H9 (cell line): ENCODE measurements around the gene ACVR2B. TPM values are rescaled to one million over a fixed set of nuclear protein-coding genes. Genes with fewer than 3 reads are reported as not detected.

ENCODE experiments used
- DNase-seq: peaks from one replicate; pipeline ENCODE4 v3.0.0-alpha.2; 2017
- H2AFZ ChIP-seq: one replicate; pipeline ENCODE4 v1.6.1; 2013; ENCODE audit warnings: mild to moderate bottlenecking, low read length, control low read depth, moderate library complexity
- H2AK5ac ChIP-seq: 2 replicates; pipeline ENCODE4 v1.6.1; 2013; ENCODE audit warnings: low read length, control low read depth, mixed read lengths; ENCODE audit not compliant: insufficient read length
- H2BK120ac ChIP-seq: one replicate; pipeline ENCODE4 v1.6.1; 2013; ENCODE audit warnings: low read depth, mild to moderate bottlenecking, low read length, control low read depth, inconsistent platforms; ENCODE audit not compliant: poor library complexity, severe bottlenecking
- H2BK12ac ChIP-seq: 2 replicates; pipeline ENCODE4 v1.6.1; 2013; ENCODE audit warnings: low read length, control low read depth, mixed read lengths, low read depth; ENCODE audit not compliant: insufficient read length
- H2BK15ac ChIP-seq: 2 replicates; pipeline ENCODE4 v1.6.1; 2013; ENCODE audit warnings: low read depth, low read length, control low read depth
- H2BK20ac ChIP-seq: one replicate; pipeline ENCODE4 v1.6.1; 2013; ENCODE audit warnings: low read depth, mild to moderate bottlenecking, low read length, control low read depth, inconsistent platforms; ENCODE audit not compliant: poor library complexity, severe bottlenecking
- H2BK5ac ChIP-seq: 2 replicates; pipeline ENCODE4 v1.6.1; 2013; ENCODE audit warnings: low read length, control low read depth, mixed read lengths; ENCODE audit not compliant: insufficient read length
- H3K14ac ChIP-seq: 2 replicates; pipeline ENCODE4 v1.6.1; 2013; ENCODE audit warnings: low read length, control low read depth; ENCODE audit not compliant: insufficient read depth
- H3K18ac ChIP-seq: 2 replicates; pipeline ENCODE4 v1.6.1; 2013; ENCODE audit warnings: low read depth, mild to moderate bottlenecking, mixed read lengths, low read length, control low read depth; ENCODE audit not compliant: insufficient read length
- H3K23ac ChIP-seq: 2 replicates; pipeline ENCODE4 v1.6.1; 2013; ENCODE audit warnings: low read length, control low read depth, mixed read lengths, low read depth; ENCODE audit not compliant: insufficient read length
- H3K23me2 ChIP-seq: 2 replicates; pipeline ENCODE4 v1.6.1; 2013; ENCODE audit warnings: low read depth, mild to moderate bottlenecking, mixed read lengths, low read length, control low read depth; ENCODE audit not compliant: insufficient read length, poor library complexity, severe bottlenecking
- H3K27ac ChIP-seq: 2 replicates; pipeline ENCODE4 v1.5.1; 2013; ENCODE audit warnings: low read length, control low read depth, mixed read lengths, low read depth; ENCODE audit not compliant: insufficient read length
- H3K27me3 ChIP-seq: 2 replicates; pipeline ENCODE4 v1.6.1; 2013; ENCODE audit warnings: low read length, control low read depth, inconsistent platforms; ENCODE audit not compliant: insufficient read depth
- H3K4ac ChIP-seq: 2 replicates; pipeline ENCODE4 v1.6.1; 2013; ENCODE audit warnings: low read depth, mild to moderate bottlenecking, control low read depth, inconsistent platforms, low read length, moderate library complexity
- H3K4me1 ChIP-seq: 2 replicates; pipeline ENCODE4 v1.6.1; 2013; ENCODE audit warnings: low read length, control low read depth, inconsistent platforms; ENCODE audit not compliant: insufficient read depth
- H3K4me2 ChIP-seq: 2 replicates; pipeline ENCODE4 v1.6.1; 2013; ENCODE audit warnings: low read length, control low read depth, mixed read lengths; ENCODE audit not compliant: insufficient read length, insufficient read depth
- H3K56ac ChIP-seq: 2 replicates; pipeline ENCODE4 v1.6.1; 2013; ENCODE audit warnings: low read depth, mild to moderate bottlenecking, mixed read lengths, low read length, control low read depth; ENCODE audit not compliant: insufficient read length
- H3K79me1 ChIP-seq: 2 replicates; pipeline ENCODE4 v1.6.1; 2013; ENCODE audit warnings: low read depth, mild to moderate bottlenecking, moderate library complexity, low read length, control low read depth, inconsistent platforms; ENCODE audit not compliant: insufficient read depth, poor library complexity, severe bottlenecking
- H3K79me2 ChIP-seq: 2 replicates; pipeline ENCODE4 v1.6.1; 2013; ENCODE audit warnings: low read length, control low read depth, inconsistent platforms; ENCODE audit not compliant: insufficient read depth
- H3K9ac ChIP-seq: 2 replicates; pipeline ENCODE4 v1.6.1; 2013; ENCODE audit warnings: low read length, control low read depth, mixed read lengths; ENCODE audit not compliant: insufficient read length; ENCODE audit errors: extremely low read depth
- H3K9me3 ChIP-seq: one replicate; pipeline ENCODE4 v1.6.1; 2013; ENCODE audit warnings: low read depth, low read length, inconsistent platforms; ENCODE audit not compliant: control insufficient read depth
- H3T11ph ChIP-seq: one replicate; pipeline ENCODE4 v1.6.1; 2013; ENCODE audit warnings: mild to moderate bottlenecking, low read length, control low read depth, inconsistent platforms
- H4K20me1 ChIP-seq: one replicate; pipeline ENCODE4 v1.6.1; 2013; ENCODE audit not compliant: control insufficient read depth, insufficient read length, insufficient read depth
- H4K5ac ChIP-seq: 2 replicates; pipeline ENCODE4 v1.6.1; 2013; ENCODE audit warnings: low read depth, mild to moderate bottlenecking, mixed read lengths, low read length, control low read depth; ENCODE audit not compliant: insufficient read length
- H4K8ac ChIP-seq: replicated peaks from 2 replicates; pipeline ENCODE4 v1.6.1; 2013; ENCODE audit warnings: low read length, control low read depth, mixed read lengths, low read depth; ENCODE audit not compliant: insufficient read length
- H4K91ac ChIP-seq: 2 replicates; pipeline ENCODE4 v1.6.1; 2013; ENCODE audit warnings: low read depth, mild to moderate bottlenecking, moderate library complexity, mixed read lengths, low read length, control low read depth; ENCODE audit not compliant: insufficient read length
- H3K27ac Mint-ChIP-seq, 3 experiments: 2 replicates in 2 of 3; 3 replicates in 1 of 3; pipeline ENCODE4 v1.8.0; 2020 to 2021; ENCODE audit warnings: mixed read lengths in 3 of 3, mild to moderate bottlenecking in 1 of 3, moderate library complexity in 1 of 3
- H3K27me3 Mint-ChIP-seq: 2 replicates; pipeline ENCODE4 v1.8.0; 2021; ENCODE audit warnings: low read depth, mild to moderate bottlenecking, moderate library complexity, mixed read lengths
- H3K36me3 Mint-ChIP-seq, 3 experiments: 2 replicates in 2 of 3; 3 replicates in 1 of 3; pipeline ENCODE4 v1.8.0; 2020 to 2021; ENCODE audit warnings: low read depth in 3 of 3, mixed read lengths in 3 of 3; ENCODE audit not compliant: insufficient read depth in 1 of 3
- H3K4me1 Mint-ChIP-seq, 2 experiments: 2 replicates each; pipeline ENCODE4 v1.8.0; 2020; ENCODE audit warnings: mixed read lengths in 2 of 2
- H3K4me3 Mint-ChIP-seq, 2 experiments: 2 replicates in 1 of 2; 3 replicates in 1 of 2; pipeline ENCODE4 v1.8.0; 2020 to 2021; ENCODE audit warnings: mild to moderate bottlenecking in 2 of 2, mixed read lengths in 2 of 2, moderate library complexity in 1 of 2
- H3K9me3 Mint-ChIP-seq, 2 experiments: 2 replicates in 1 of 2; 3 replicates in 1 of 2; pipeline ENCODE4 v1.8.0; 2020; ENCODE audit warnings: mild to moderate bottlenecking in 2 of 2, mixed read lengths in 2 of 2, moderate library complexity in 1 of 2
- CTCF ChIP-seq: fragments of 200-600 bp; sonication (generic); conservative IDR thresholded peaks from 3 replicates; pipeline ENCODE4 v1.8.0; 2021; ENCODE audit warnings: antibody characterized with exemption, mild to moderate bottlenecking
- WGBS: extraction: QIAGEN DNeasy Blood & Tissue Kit; methylation state at CpG from one replicate; pipeline ENCODE4 v1.1.7; 2013; ENCODE audit warnings: missing lambda C conversion rate, low lambda C conversion rate, mixed read lengths; ENCODE audit not compliant: insufficient read length; ENCODE audit errors: extremely low coverage; 5-methylcytosine and 5-hydroxymethylcytosine counted together
- total RNA-seq: library from RNA; stranded (reverse); gene quantifications from 2 replicates; pipeline ENCODE4 v1.2.1, GENCODE V29; 2021

Gene ACVR2B
- total RNA-seq, 1 experiment from 2014 or later, result 105 TPM

GRCh38 chr3:38532529-38532928 lies 78.8 kb downstream of the ACVR2B start:
- Histone ChIP-seq H3T11ph (no peak overlapping the region), H3K14ac (no peak overlapping the region), H3K27ac (no peak overlapping the region), H3K79me2 (no peaks in the 10 kb centered on the region), H3K56ac (no peak overlapping the region), H4K8ac (no peak overlapping the region), H2AK5ac (no peak overlapping the region), H4K91ac (no peak overlapping the region), H2BK15ac (no peak overlapping the region), H2BK5ac (no peak overlapping the region), H2BK120ac (no peak overlapping the region), H3K4me1 (peaks cover 9% of the 10 kb centered on the region; the same call in 1 of the 2 replicates), H3K18ac (no peak overlapping the region), H2BK20ac (no peak overlapping the region), H3K4me2 (no peak overlapping the region), H3K23ac (no peak overlapping the region), H3K23me2 (no peaks in the 10 kb centered on the region), H2AFZ (no peak overlapping the region), H3K79me1 (no peaks in the 10 kb centered on the region), H3K9me3 (no peaks in the 10 kb centered on the region), H3K4ac (no peak overlapping the region), H4K20me1 (no peaks in the 10 kb centered on the region), H3K9ac (no peak overlapping the region), H2BK12ac (no peak overlapping the region), H3K27me3 (no peaks in the 10 kb centered on the region), H4K5ac (no peak overlapping the region)
- DNase-seq, result no peak
- no CpG with 5 or more reads among the region's 3 CpGs for WGBS
- H3K4me1 Mint-ChIP-seq, result peaks cover 33 to 37% of the 10 kb centered on the region in 2 experiments
- H3K27ac Mint-ChIP-seq, result no peak overlapping the region; a peak in 1 of 7 replicates
- TF ChIP-seq CTCF, result no peak
- H3K27me3 Mint-ChIP-seq, result no peaks in the 10 kb centered on the region
- peaks cover 15 to 22% of the 10 kb centered on the region in 2 experiments for H3K9me3 Mint-ChIP-seq
- peaks cover 22 to 26% (median 24%) of the 10 kb centered on the region in 3 experiments for H3K36me3 Mint-ChIP-seq
- H3K4me3 Mint-ChIP-seq, result no peak overlapping the region
